GM21825 (cell line): Measurements from ENCODE around the gene ZNF286A.
"Not testable (repeated sequence)": the region's sequence is repeated elsewhere in the genome, so short reads cannot be mapped to it uniquely, and the experiment has no call there.

ENCODE experiments used
- ATAC-seq: cut with Tn5 transposase; IDR thresholded peaks from one replicate; pipeline ENCODE4 v1.9.1; 2021; ENCODE audit warnings: mild to moderate bottlenecking, moderate library complexity; ENCODE audit not compliant: unreplicated experiment

Gene ZNF286A

GRCh38 chr17:15699413-15699924 lies at the start of gene ZNF286A:
TSS of gene ZNF286A (plus strand) at chr17:15699752. CDS start at chr17:15700330, 578 bp downstream.
- ATAC-seq: peak; percentile 98

- no peak for ATAC-seq
Observed at GRCh38 chr17:15649861-15650421, 49.6 kb upstream of the ZNF286A start.

- ATAC-seq: peak; percentile 14
Observed at GRCh38 chr17:15650741-15651582, 48.6 kb upstream of the ZNF286A start.

- peak; percentile 62 for ATAC-seq
Observed at GRCh38 chr17:15651583-15652110, 47.9 kb upstream of the ZNF286A start.

- no peak for ATAC-seq
Observed at GRCh38 chr17:15652960-15653359, 46.6 kb upstream of the ZNF286A start.

- not testable (repeated sequence) for ATAC-seq
Observed at GRCh38 chr17:15654401-15654800, 45.2 kb upstream of the ZNF286A start.

GRCh38 chr17:15654886-15655561 lies 44.5 kb upstream of the ZNF286A start:
- no peak for ATAC-seq

GRCh38 chr17:15657868-15658267 lies 41.7 kb upstream of the ZNF286A start:
- ATAC-seq: no peak

- ATAC-seq: no peak
Observed at GRCh38 chr17:15658296-15658695, 41.3 kb upstream of the ZNF286A start.

- no peak for ATAC-seq
Observed at GRCh38 chr17:15659236-15659635, 40.3 kb upstream of the ZNF286A start.

GRCh38 chr17:15659663-15660062 lies 39.9 kb upstream of the ZNF286A start:
- ATAC-seq: no peak

- ATAC-seq: no peak
Observed at GRCh38 chr17:15660077-15660476, 39.5 kb upstream of the ZNF286A start.

GRCh38 chr17:15662681-15663080 lies 36.9 kb upstream of the ZNF286A start:
- ATAC-seq: no peak

GRCh38 chr17:15663176-15663575 lies 36.4 kb upstream of the ZNF286A start:
- ATAC-seq: no peak

GRCh38 chr17:15663691-15664090 lies 35.9 kb upstream of the ZNF286A start:
- no peak for ATAC-seq

GRCh38 chr17:15669526-15669925 lies 30.0 kb upstream of the ZNF286A start:
- ATAC-seq: not testable (repeated sequence)

GRCh38 chr17:15674640-15675039 lies 24.9 kb upstream of the ZNF286A start:
- ATAC-seq: not testable (repeated sequence)

- not testable (repeated sequence) for ATAC-seq
Observed at GRCh38 chr17:15675991-15676390, 23.6 kb upstream of the ZNF286A start.

GRCh38 chr17:15683135-15683534 lies 16.4 kb upstream of the ZNF286A start:
- not testable (repeated sequence) for ATAC-seq

- peak; percentile 89 for ATAC-seq
Observed at GRCh38 chr17:15683824-15684478, 15.6 kb upstream of the ZNF286A start, which contains the start of gene TRIM16. TSS of gene TRIM16 (minus strand) at chr17:15684311. CDS start at chr17:15651609, 32,702 bp downstream.

GRCh38 chr17:15687494-15687893 lies 12.1 kb upstream of the ZNF286A start:
- not testable (repeated sequence) for ATAC-seq
